ENCODE results near the gene ATP1A3. TPM values are rescaled to one million over a fixed set of nuclear protein-coding genes. Genes with fewer than 3 reads are reported as not detected.
"Not testable (repeated sequence)": the region's sequence is repeated elsewhere in the genome, so short reads cannot be mapped to it uniquely, and the experiment has no call there.

ATP1A3 gene
- total RNA-seq, 2 experiments from 2014 or later: 2.9 to 3.0 TPM

GRCh38 chr19:41991925-41992569 lies 2.0 kb downstream of the ATP1A3 start:
- CTCF ChIA-PET, POLR2A ChIA-PET: not testable (repeated sequence)

GRCh38 chr19:41991025-41991424 lies 3.0 kb downstream of the ATP1A3 start:
- POLR2A ChIA-PET: no interaction called here
- CTCF ChIA-PET: no interaction called here

- CTCF ChIA-PET: no interaction called here
These were observed 3.4 kb downstream of the ATP1A3 start for GRCh38 chr19:41990615-41991014.

GRCh38 chr19:41990028-41990427 lies 4.0 kb downstream of the ATP1A3 start:
- POLR2A ChIA-PET: no interaction called here
- CTCF ChIA-PET: no interaction called here

More at GRCh38 chr19:41990615-41991014, 3.4 kb downstream of the ATP1A3 start:
- POLR2A ChIA-PET: no interaction called here

GRCh38 chr19:41988947-41989346 lies 5.1 kb downstream of the ATP1A3 start:
- ChIA-PET POLR2A (interaction anchor here (0.7 kb wide), 1 partner anchor 9 kb away, joined by 11 read pairs; no protein-coding TSS in a partner anchor), CTCF (no interaction called here)

GRCh38 chr19:41987141-41987860 lies 6.7 kb downstream of the ATP1A3 start:
- CTCF ChIA-PET: no interaction called here
- POLR2A ChIA-PET: no interaction called here

GRCh38 chr19:41984961-41985360 lies 9.1 kb downstream of the ATP1A3 start:
- ChIA-PET POLR2A (no interaction called here), CTCF (interaction anchor here (2.1 kb wide), 1 partner anchor 50 kb away, joined by 4 read pairs; no protein-coding TSS in a partner anchor)

GRCh38 chr19:41981724-41982123 lies 12.3 kb downstream of the ATP1A3 start:
- ChIA-PET CTCF (no interaction called here), POLR2A (no interaction called here)

- ChIA-PET CTCF (interaction anchor here (0.7 kb wide), 1 partner anchor 252 kb away, joined by 3 read pairs; no protein-coding TSS in a partner anchor), POLR2A (no interaction called here)
These were observed 15.6 kb downstream of the ATP1A3 start for GRCh38 chr19:41978470-41978869.

- POLR2A ChIA-PET: no interaction called here
- CTCF ChIA-PET: no interaction called here
These were observed 16.1 kb downstream of the ATP1A3 start for GRCh38 chr19:41977916-41978315.

GRCh38 chr19:41974652-41975051 lies 19.4 kb downstream of the ATP1A3 start:
- POLR2A ChIA-PET: no interaction called here
- CTCF ChIA-PET: no interaction called here

GRCh38 chr19:41971363-41971762 lies 22.7 kb downstream of the ATP1A3 start:
- ChIA-PET CTCF (no interaction called here), POLR2A (no interaction called here)

- ChIA-PET POLR2A (no interaction called here), CTCF (no interaction called here)
These were observed 24.1 kb downstream of the ATP1A3 start for GRCh38 chr19:41969772-41970458.

GRCh38 chr19:41968751-41969595 lies 25.1 kb downstream of the ATP1A3 start:
- CTCF ChIA-PET: no interaction called here
- POLR2A ChIA-PET: no interaction called here

- ChIA-PET POLR2A (no interaction called here), CTCF (no interaction called here)
These were observed 26.8 kb downstream of the ATP1A3 start for GRCh38 chr19:41967054-41967783.

- CTCF ChIA-PET: no interaction called here
- POLR2A ChIA-PET: no interaction called here
These were observed 28.9 kb downstream of the ATP1A3 start for GRCh38 chr19:41965106-41965505.

GRCh38 chr19:41960973-41961372 lies 33.1 kb downstream of the ATP1A3 start:
- CTCF ChIA-PET: no interaction called here
- POLR2A ChIA-PET: interaction anchor here (2.3 kb wide), 1 partner anchor 101 kb away, joined by 12 read pairs; the partner anchor contains the start of gene RPS19

- ChIA-PET CTCF (interaction anchor here (0.8 to 2.7 kb wide), 7 partner anchors 10 to 99 kb away, joined by 3 to 18 read pairs (median 3); partner anchors contain the start of gene RPS19), POLR2A (interaction anchor here (0.5 to 2.3 kb wide), 6 partner anchors 9 to 122 kb away, joined by 3 to 12 read pairs (median 4); partner anchors contain the start of gene RPS19)
These were observed 34.7 kb downstream of the ATP1A3 start, which contains the start of gene RABAC1 for GRCh38 chr19:41959056-41960053. Gene RABAC1 (minus strand): TSS chr19:41959321. CDS start chr19:41959292, 29 bp downstream.
